ENCODE measurements around the gene S100A10.

Gene S100A10

GRCh38 chr1:151985768-151986167 lies 7.9 kb downstream of the S100A10 start:
- DNase-seq = no peak

- DNase-seq = no peak
These were observed 8.4 kb downstream of the S100A10 start for GRCh38 chr1:151985270-151985669.

GRCh38 chr1:151984313-151984956 lies 9.2 kb downstream of the S100A10 start:
- DNase-seq = peak in 1 of 2 donors; percentile 35

- no peak for DNase-seq
These were observed 11.2 kb downstream of the S100A10 start for GRCh38 chr1:151982300-151983005.

- no peak for DNase-seq
These were observed 12.5 kb downstream of the S100A10 start for GRCh38 chr1:151981178-151981525.

- no peak for DNase-seq
These were observed 13.1 kb downstream of the S100A10 start for GRCh38 chr1:151980287-151981177.

- DNase-seq = no peak
These were observed 14.7 kb downstream of the S100A10 start for GRCh38 chr1:151978922-151979321.

- DNase-seq = no peak
These were observed 15.9 kb downstream of the S100A10 start for GRCh38 chr1:151977662-151978230.

GRCh38 chr1:151976858-151977257 lies 16.8 kb downstream of the S100A10 start:
- DNase-seq = no peak

GRCh38 chr1:151976015-151976343 lies 17.7 kb downstream of the S100A10 start:
- no peak for DNase-seq

GRCh38 chr1:151975311-151976014 lies 18.2 kb downstream of the S100A10 start:
- DNase-seq = no peak

- DNase-seq = peak in 1 of 2 donors; percentile 26
These were observed 21.0 kb downstream of the S100A10 start for GRCh38 chr1:151972542-151973248.

GRCh38 chr1:151970626-151971025 lies 23.0 kb downstream of the S100A10 start:
- DNase-seq = no peak

- DNase-seq = no peak
These were observed 23.5 kb downstream of the S100A10 start for GRCh38 chr1:151970128-151970527.

GRCh38 chr1:151968791-151969399 lies 24.8 kb downstream of the S100A10 start:
- no peak for DNase-seq

- peak; percentile 60 to 82 for DNase-seq
These were observed 25.6 kb downstream of the S100A10 start for GRCh38 chr1:151968058-151968457.

- DNase-seq = no peak
These were observed 26.6 kb downstream of the S100A10 start for GRCh38 chr1:151967091-151967490.

- no peak for DNase-seq
These were observed 27.6 kb downstream of the S100A10 start for GRCh38 chr1:151966061-151966460.

- DNase-seq = no peak
These were observed 29.1 kb downstream of the S100A10 start for GRCh38 chr1:151964510-151964909.

- DNase-seq = no peak
These were observed 30.4 kb downstream of the S100A10 start for GRCh38 chr1:151963288-151963687.

GRCh38 chr1:151961833-151962232 lies 31.8 kb downstream of the S100A10 start:
- DNase-seq = no peak
